CD4-positive, alpha-beta T cell (primary cell): Measurements from ENCODE around the gene LRRC4B. TPM values are rescaled to one million over a fixed set of nuclear protein-coding genes. Genes with fewer than 3 reads are reported as not detected.

Experiments
- ATAC-seq: fragments of 200-7000 bp; cut with Tn5 transposase; one replicate; pipeline ENCODE4 v1.10.0; 2022; ENCODE audit warnings: mild to moderate bottlenecking; ENCODE audit not compliant: poor library complexity
- CTCF ChIA-PET: fragments of 350-600 bp; sonication (Branson Sonifier 250); formaldehyde crosslinking; loops from one replicate; lab custom pipeline; 2021; ENCODE audit warnings: antibody characterized with exemption, inconsistent platforms; lab: Charles Lee
- POLR2A ChIA-PET: fragments of 350-600 bp; sonication (Branson Sonifier 250); formaldehyde crosslinking; loops from one replicate; lab custom pipeline; 2021; ENCODE audit warnings: antibody characterized with exemption, inconsistent platforms; lab: Charles Lee
- DNase-seq, 14 experiments: peaks; one replicate each; pipeline ENCODE4 v3.0.0-alpha.2; 2013 to 2020; ENCODE audit warnings: mixed read lengths in 2 of 14
- H3K27ac ChIP-seq, 2 donors: one replicate each; pipeline versions ENCODE4 v1.5.1 to v1.7.0; 2013; ENCODE audit warnings: low read length in 2 of 2, low read depth in 1 of 2, mild to moderate bottlenecking in 1 of 2
- H3K27me3 ChIP-seq, 2 experiments: 1 replicate in 1 of 2; 2 replicates in 1 of 2; pipeline versions ENCODE4 v1.6.1 to v1.7.0; 2013; ENCODE audit warnings: low read length in 2 of 2, control low read depth in 1 of 2, mild to moderate bottlenecking in 1 of 2, moderate library complexity in 1 of 2; ENCODE audit not compliant: insufficient read depth in 2 of 2, control insufficient read depth in 1 of 2
- H3K36me3 ChIP-seq: one replicate; pipeline ENCODE4 v1.6.1; 2013; ENCODE audit warnings: low read length, control low read depth; ENCODE audit not compliant: insufficient read depth
- H3K4me1 ChIP-seq: one replicate; pipeline ENCODE4 v1.6.1; 2013; ENCODE audit warnings: low read length, control low read depth; ENCODE audit not compliant: insufficient read depth
- H3K4me3 ChIP-seq: one replicate; pipeline ENCODE4 v1.5.1; 2013; ENCODE audit warnings: mild to moderate bottlenecking, low read length, moderate library complexity
- H3K9me3 ChIP-seq, 2 experiments: 1 replicate in 1 of 2; 2 replicates in 1 of 2; pipeline versions ENCODE4 v1.6.1 to v1.7.0; 2013; ENCODE audit warnings: low read length in 2 of 2, mild to moderate bottlenecking in 2 of 2, control low read depth in 1 of 2, moderate library complexity in 1 of 2; ENCODE audit not compliant: control insufficient read depth in 1 of 2, insufficient read depth in 1 of 2
- H3K27ac Mint-ChIP-seq: one replicate; pipeline ENCODE4 v1.8.0; 2020; ENCODE audit warnings: mixed read lengths
- H3K27me3 Mint-ChIP-seq: one replicate; pipeline ENCODE4 v1.8.0; 2021; ENCODE audit warnings: mixed read lengths
- H3K36me3 Mint-ChIP-seq: one replicate; pipeline ENCODE4 v1.8.0; 2021; ENCODE audit warnings: low read depth, mixed read lengths
- H3K4me1 Mint-ChIP-seq: one replicate; pipeline ENCODE4 v1.8.0; 2021; ENCODE audit warnings: low read depth, mixed read lengths
- H3K4me3 Mint-ChIP-seq: one replicate; pipeline ENCODE4 v1.8.0; 2020; ENCODE audit warnings: mild to moderate bottlenecking, mixed read lengths
- H3K9me3 Mint-ChIP-seq: one replicate; pipeline ENCODE4 v1.8.0; 2020; ENCODE audit warnings: mixed read lengths
- intact Hi-C, 2 experiments: fragments of 100-400 bp; cut with DNase I in 1 of 2; cut with micrococcal nuclease in 1 of 2; formaldehyde crosslinking; loops; one replicate each; pipeline versions ENCODE4 v1.15.1 to v1.9.0; 2023 to 2025; cut with DNase I, micrococcal nuclease
- total RNA-seq, 174 experiments: library from RNA in 2 of 174; stranded (reverse) in 2 of 174; gene quantifications; one replicate each; pipeline ENCODE4 v1.2.3 and lab custom pipeline; 2021 to 2026
- TF ChIP-seq, protein P1 (sequence below): fragments of 200-600 bp; IDR thresholded peaks from one replicate; pipeline ENCODE4 v1.8.0; 2022; ENCODE audit warnings: antibody characterized with exemption, mild to moderate bottlenecking

The LRRC4B gene
- total RNA-seq, 2 experiments from 2014 or later: not detected

DNA sequence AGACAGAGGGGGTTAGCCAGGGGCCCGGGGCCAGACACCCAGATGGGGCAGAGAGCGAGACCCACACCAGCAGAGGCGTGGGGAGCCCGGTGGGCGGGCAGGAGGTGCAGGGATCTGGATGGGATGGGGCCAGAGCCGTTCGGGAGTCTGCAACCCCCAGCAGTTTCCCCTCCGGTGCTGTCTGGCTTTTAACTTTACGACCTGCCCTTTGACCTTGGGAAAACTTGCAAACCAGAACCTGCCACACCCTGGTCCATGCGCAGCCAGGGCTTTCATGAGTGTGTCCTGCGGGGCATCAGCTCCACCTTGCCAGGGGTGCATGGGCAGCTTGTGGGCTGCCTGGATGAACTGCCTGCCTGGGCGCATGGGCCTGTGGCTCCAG, 67.1 kb downstream of the LRRC4B start:
- Histone ChIP-seq H3K4me1 (no peaks in the 10 kb centered on the region), H3K27me3 (no peaks in the 10 kb centered on the region), H3K27ac (no peak overlapping the region), H3K36me3 (peaks cover 5% of the 10 kb centered on the region), H3K4me3 (no peak overlapping the region), H3K9me3 (no peaks in the 10 kb centered on the region)
- Mint-ChIP-seq H3K4me1 (no peaks in the 10 kb centered on the region), H3K27ac (no peak overlapping the region), H3K36me3 (peaks cover 9% of the 10 kb centered on the region), H3K9me3 (no peaks in the 10 kb centered on the region), H3K4me3 (no peak overlapping the region), H3K27me3 (no peaks in the 10 kb centered on the region)
- DNase-seq (peak in 1 of 14 experiments; percentile 28), ATAC-seq (no peak)
- ChIA-PET CTCF (no interaction called here), POLR2A (no interaction called here)
- intact Hi-C loops: no loop called here
- TF ChIP-seq, protein P1, sequence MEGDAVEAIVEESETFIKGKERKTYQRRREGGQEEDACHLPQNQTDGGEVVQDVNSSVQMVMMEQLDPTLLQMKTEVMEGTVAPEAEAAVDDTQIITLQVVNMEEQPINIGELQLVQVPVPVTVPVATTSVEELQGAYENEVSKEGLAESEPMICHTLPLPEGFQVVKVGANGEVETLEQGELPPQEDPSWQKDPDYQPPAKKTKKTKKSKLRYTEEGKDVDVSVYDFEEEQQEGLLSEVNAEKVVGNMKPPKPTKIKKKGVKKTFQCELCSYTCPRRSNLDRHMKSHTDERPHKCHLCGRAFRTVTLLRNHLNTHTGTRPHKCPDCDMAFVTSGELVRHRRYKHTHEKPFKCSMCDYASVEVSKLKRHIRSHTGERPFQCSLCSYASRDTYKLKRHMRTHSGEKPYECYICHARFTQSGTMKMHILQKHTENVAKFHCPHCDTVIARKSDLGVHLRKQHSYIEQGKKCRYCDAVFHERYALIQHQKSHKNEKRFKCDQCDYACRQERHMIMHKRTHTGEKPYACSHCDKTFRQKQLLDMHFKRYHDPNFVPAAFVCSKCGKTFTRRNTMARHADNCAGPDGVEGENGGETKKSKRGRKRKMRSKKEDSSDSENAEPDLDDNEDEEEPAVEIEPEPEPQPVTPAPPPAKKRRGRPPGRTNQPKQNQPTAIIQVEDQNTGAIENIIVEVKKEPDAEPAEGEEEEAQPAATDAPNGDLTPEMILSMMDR: no peak

DNA sequence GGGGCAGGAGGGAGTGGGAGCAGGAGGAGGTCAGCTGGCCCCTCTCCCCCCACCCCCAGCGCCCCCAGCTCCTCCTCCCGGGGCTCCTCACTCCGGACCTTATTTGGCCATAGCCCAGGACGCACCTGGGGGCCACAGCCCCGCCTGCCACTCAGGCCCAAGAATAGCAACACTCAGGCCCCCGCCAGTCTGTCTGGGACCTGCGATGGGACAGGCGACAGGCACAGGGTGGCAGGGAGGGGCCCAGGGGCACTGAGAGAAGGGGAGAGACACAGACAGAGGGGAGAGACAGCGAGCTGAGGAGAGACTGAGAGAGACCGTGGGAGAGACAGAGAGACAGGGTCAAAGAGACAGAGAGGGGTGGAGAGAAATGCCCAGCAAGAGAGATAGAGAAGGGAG, 67.5 kb downstream of the LRRC4B start:
- no peak for ATAC-seq
- CTCF ChIA-PET: no interaction called here
- intact Hi-C loops: no loop called here

DNA sequence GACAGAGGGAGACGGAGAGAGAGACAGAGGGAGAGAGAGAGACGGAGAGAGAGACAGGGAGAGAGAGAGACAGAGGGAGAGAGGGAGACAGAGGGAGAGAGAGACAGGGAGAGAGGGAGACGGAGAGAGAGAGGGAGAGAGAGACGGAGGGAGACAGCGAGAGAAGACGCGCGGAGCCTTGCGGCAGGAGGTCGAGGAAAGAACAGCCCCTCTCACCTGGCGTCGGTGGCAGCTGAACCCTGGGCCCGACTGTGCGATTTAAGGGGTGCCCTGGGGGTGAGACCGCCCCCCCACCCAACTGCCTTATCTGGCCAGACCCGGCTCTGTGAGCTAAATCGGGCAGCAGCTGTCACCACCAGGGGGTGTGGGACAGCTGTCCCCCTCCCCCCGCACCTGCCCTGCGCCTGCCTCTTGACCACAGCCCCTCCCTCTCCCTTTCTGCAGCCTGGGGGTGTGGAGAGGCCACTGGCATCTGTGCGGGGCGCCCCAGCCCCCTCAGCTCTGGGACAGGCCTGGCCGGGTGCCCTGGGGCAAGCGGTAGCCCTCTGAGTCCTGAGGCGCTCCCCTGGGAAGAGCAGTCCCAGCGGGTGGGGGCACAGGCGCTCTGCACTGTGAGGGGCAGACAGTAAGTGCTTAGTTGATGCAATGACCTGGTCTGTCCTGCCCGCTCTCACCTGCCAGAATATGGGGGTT, 68.0 kb downstream of the LRRC4B start:
- no peak overlapping the region for H3K27ac Mint-ChIP-seq
- Histone ChIP-seq H3K27me3 (no peaks in the 10 kb centered on the region), H3K27ac (no peak overlapping the region), H3K9me3 (no peaks in the 10 kb centered on the region), H3K4me1 (no peaks in the 10 kb centered on the region), H3K4me3 (no peak overlapping the region), H3K36me3 (no peaks in the 10 kb centered on the region)
- ChIA-PET CTCF (no interaction called here), POLR2A (no interaction called here)
- H3K27me3 Mint-ChIP-seq: no peaks in the 10 kb centered on the region
- ATAC-seq (no peak), DNase-seq (peak in 3 of 14 experiments; percentile 13 to 69 (median 60))
- intact Hi-C loops: no loop called here
- peaks cover 9% of the 10 kb centered on the region for H3K36me3 Mint-ChIP-seq
- no peaks in the 10 kb centered on the region for H3K4me1 Mint-ChIP-seq
- TF ChIP-seq, protein P1: no peak
- H3K4me3 Mint-ChIP-seq: no peak overlapping the region
- H3K9me3 Mint-ChIP-seq: no peaks in the 10 kb centered on the region

More for the DNA sequence above, 67.5 kb downstream of the LRRC4B start:
- Histone ChIP-seq H3K27me3 (no peaks in the 10 kb centered on the region), H3K4me1 (no peaks in the 10 kb centered on the region), H3K4me3 (no peak overlapping the region), H3K27ac (no peak overlapping the region), H3K36me3 (peaks cover 2% of the 10 kb centered on the region), H3K9me3 (no peaks in the 10 kb centered on the region)
- Mint-ChIP-seq H3K4me3 (no peak overlapping the region), H3K36me3 (peaks cover 9% of the 10 kb centered on the region), H3K27ac (no peak overlapping the region), H3K9me3 (no peaks in the 10 kb centered on the region), H3K27me3 (no peaks in the 10 kb centered on the region), H3K4me1 (no peaks in the 10 kb centered on the region)
- POLR2A ChIA-PET: no interaction called here
- TF ChIP-seq, protein P1: no peak
- peak in 1 of 14 experiments; percentile 31 for DNase-seq
